H9 (cell line): ENCODE measurements around the gene RSPH9. TPM values are rescaled to one million over a fixed set of nuclear protein-coding genes. Genes with fewer than 3 reads are reported as not detected.

ENCODE experiments used
- DNase-seq: peaks from one replicate; pipeline ENCODE4 v3.0.0-alpha.2; 2017
- H2AFZ ChIP-seq: one replicate; pipeline ENCODE4 v1.6.1; 2013; ENCODE audit warnings: mild to moderate bottlenecking, low read length, control low read depth, moderate library complexity
- H2AK5ac ChIP-seq: 2 replicates; pipeline ENCODE4 v1.6.1; 2013; ENCODE audit warnings: low read length, control low read depth, mixed read lengths; ENCODE audit not compliant: insufficient read length
- H2BK120ac ChIP-seq: one replicate; pipeline ENCODE4 v1.6.1; 2013; ENCODE audit warnings: low read depth, mild to moderate bottlenecking, low read length, control low read depth, inconsistent platforms; ENCODE audit not compliant: poor library complexity, severe bottlenecking
- H2BK12ac ChIP-seq: 2 replicates; pipeline ENCODE4 v1.6.1; 2013; ENCODE audit warnings: low read length, control low read depth, mixed read lengths, low read depth; ENCODE audit not compliant: insufficient read length
- H2BK15ac ChIP-seq: 2 replicates; pipeline ENCODE4 v1.6.1; 2013; ENCODE audit warnings: low read depth, low read length, control low read depth
- H2BK20ac ChIP-seq: one replicate; pipeline ENCODE4 v1.6.1; 2013; ENCODE audit warnings: low read depth, mild to moderate bottlenecking, low read length, control low read depth, inconsistent platforms; ENCODE audit not compliant: poor library complexity, severe bottlenecking
- H2BK5ac ChIP-seq: 2 replicates; pipeline ENCODE4 v1.6.1; 2013; ENCODE audit warnings: low read length, control low read depth, mixed read lengths; ENCODE audit not compliant: insufficient read length
- H3K14ac ChIP-seq: 2 replicates; pipeline ENCODE4 v1.6.1; 2013; ENCODE audit warnings: low read length, control low read depth; ENCODE audit not compliant: insufficient read depth
- H3K18ac ChIP-seq: 2 replicates; pipeline ENCODE4 v1.6.1; 2013; ENCODE audit warnings: low read depth, mild to moderate bottlenecking, mixed read lengths, low read length, control low read depth; ENCODE audit not compliant: insufficient read length
- H3K23ac ChIP-seq: 2 replicates; pipeline ENCODE4 v1.6.1; 2013; ENCODE audit warnings: low read length, control low read depth, mixed read lengths, low read depth; ENCODE audit not compliant: insufficient read length
- H3K23me2 ChIP-seq: 2 replicates; pipeline ENCODE4 v1.6.1; 2013; ENCODE audit warnings: low read depth, mild to moderate bottlenecking, mixed read lengths, low read length, control low read depth; ENCODE audit not compliant: insufficient read length, poor library complexity, severe bottlenecking
- H3K27ac ChIP-seq: 2 replicates; pipeline ENCODE4 v1.5.1; 2013; ENCODE audit warnings: low read length, control low read depth, mixed read lengths, low read depth; ENCODE audit not compliant: insufficient read length
- H3K27me3 ChIP-seq: 2 replicates; pipeline ENCODE4 v1.6.1; 2013; ENCODE audit warnings: low read length, control low read depth, inconsistent platforms; ENCODE audit not compliant: insufficient read depth
- H3K4ac ChIP-seq: 2 replicates; pipeline ENCODE4 v1.6.1; 2013; ENCODE audit warnings: low read depth, mild to moderate bottlenecking, control low read depth, inconsistent platforms, low read length, moderate library complexity
- H3K4me1 ChIP-seq: 2 replicates; pipeline ENCODE4 v1.6.1; 2013; ENCODE audit warnings: low read length, control low read depth, inconsistent platforms; ENCODE audit not compliant: insufficient read depth
- H3K4me2 ChIP-seq: 2 replicates; pipeline ENCODE4 v1.6.1; 2013; ENCODE audit warnings: low read length, control low read depth, mixed read lengths; ENCODE audit not compliant: insufficient read length, insufficient read depth
- H3K56ac ChIP-seq: 2 replicates; pipeline ENCODE4 v1.6.1; 2013; ENCODE audit warnings: low read depth, mild to moderate bottlenecking, mixed read lengths, low read length, control low read depth; ENCODE audit not compliant: insufficient read length
- H3K79me1 ChIP-seq: 2 replicates; pipeline ENCODE4 v1.6.1; 2013; ENCODE audit warnings: low read depth, mild to moderate bottlenecking, moderate library complexity, low read length, control low read depth, inconsistent platforms; ENCODE audit not compliant: insufficient read depth, poor library complexity, severe bottlenecking
- H3K79me2 ChIP-seq: 2 replicates; pipeline ENCODE4 v1.6.1; 2013; ENCODE audit warnings: low read length, control low read depth, inconsistent platforms; ENCODE audit not compliant: insufficient read depth
- H3K9ac ChIP-seq: 2 replicates; pipeline ENCODE4 v1.6.1; 2013; ENCODE audit warnings: low read length, control low read depth, mixed read lengths; ENCODE audit not compliant: insufficient read length; ENCODE audit errors: extremely low read depth
- H3K9me3 ChIP-seq: one replicate; pipeline ENCODE4 v1.6.1; 2013; ENCODE audit warnings: low read depth, low read length, inconsistent platforms; ENCODE audit not compliant: control insufficient read depth
- H3T11ph ChIP-seq: one replicate; pipeline ENCODE4 v1.6.1; 2013; ENCODE audit warnings: mild to moderate bottlenecking, low read length, control low read depth, inconsistent platforms
- H4K20me1 ChIP-seq: one replicate; pipeline ENCODE4 v1.6.1; 2013; ENCODE audit not compliant: control insufficient read depth, insufficient read length, insufficient read depth
- H4K5ac ChIP-seq: 2 replicates; pipeline ENCODE4 v1.6.1; 2013; ENCODE audit warnings: low read depth, mild to moderate bottlenecking, mixed read lengths, low read length, control low read depth; ENCODE audit not compliant: insufficient read length
- H4K8ac ChIP-seq: replicated peaks from 2 replicates; pipeline ENCODE4 v1.6.1; 2013; ENCODE audit warnings: low read length, control low read depth, mixed read lengths, low read depth; ENCODE audit not compliant: insufficient read length
- H4K91ac ChIP-seq: 2 replicates; pipeline ENCODE4 v1.6.1; 2013; ENCODE audit warnings: low read depth, mild to moderate bottlenecking, moderate library complexity, mixed read lengths, low read length, control low read depth; ENCODE audit not compliant: insufficient read length
- H3K27ac Mint-ChIP-seq, 3 experiments: 2 replicates in 2 of 3; 3 replicates in 1 of 3; pipeline ENCODE4 v1.8.0; 2020 to 2021; ENCODE audit warnings: mixed read lengths in 3 of 3, mild to moderate bottlenecking in 1 of 3, moderate library complexity in 1 of 3
- H3K27me3 Mint-ChIP-seq: 2 replicates; pipeline ENCODE4 v1.8.0; 2021; ENCODE audit warnings: low read depth, mild to moderate bottlenecking, moderate library complexity, mixed read lengths
- H3K36me3 Mint-ChIP-seq, 3 experiments: 2 replicates in 2 of 3; 3 replicates in 1 of 3; pipeline ENCODE4 v1.8.0; 2020 to 2021; ENCODE audit warnings: low read depth in 3 of 3, mixed read lengths in 3 of 3; ENCODE audit not compliant: insufficient read depth in 1 of 3
- H3K4me1 Mint-ChIP-seq, 2 experiments: 2 replicates each; pipeline ENCODE4 v1.8.0; 2020; ENCODE audit warnings: mixed read lengths in 2 of 2
- H3K4me3 Mint-ChIP-seq, 2 experiments: 2 replicates in 1 of 2; 3 replicates in 1 of 2; pipeline ENCODE4 v1.8.0; 2020 to 2021; ENCODE audit warnings: mild to moderate bottlenecking in 2 of 2, mixed read lengths in 2 of 2, moderate library complexity in 1 of 2
- H3K9me3 Mint-ChIP-seq, 2 experiments: 2 replicates in 1 of 2; 3 replicates in 1 of 2; pipeline ENCODE4 v1.8.0; 2020; ENCODE audit warnings: mild to moderate bottlenecking in 2 of 2, mixed read lengths in 2 of 2, moderate library complexity in 1 of 2
- CTCF ChIP-seq: fragments of 200-600 bp; sonication (generic); conservative IDR thresholded peaks from 3 replicates; pipeline ENCODE4 v1.8.0; 2021; ENCODE audit warnings: antibody characterized with exemption, mild to moderate bottlenecking
- WGBS: extraction: QIAGEN DNeasy Blood & Tissue Kit; methylation state at CpG from one replicate; pipeline ENCODE4 v1.1.7; 2013; ENCODE audit warnings: missing lambda C conversion rate, low lambda C conversion rate, mixed read lengths; ENCODE audit not compliant: insufficient read length; ENCODE audit errors: extremely low coverage; 5-methylcytosine and 5-hydroxymethylcytosine counted together
- total RNA-seq: library from RNA; stranded (reverse); gene quantifications from 2 replicates; pipeline ENCODE4 v1.2.1, GENCODE V29; 2021

Gene RSPH9
- total RNA-seq, 1 experiment from 2014 or later = 0.39 TPM

- H3K4me3 Mint-ChIP-seq = no peak overlapping the region; a peak in 1 of 5 replicates
- no peak overlapping the region for H3K4me2 ChIP-seq
- no peak overlapping the region for H3K27ac ChIP-seq
- H2BK120ac ChIP-seq = no peak overlapping the region
- no peak overlapping the region for H3T11ph ChIP-seq
- H2BK20ac ChIP-seq = no peak overlapping the region
- H2BK12ac ChIP-seq = no peak overlapping the region
- no peaks in the 10 kb centered on the region for H3K23me2 ChIP-seq
- H3K27me3 ChIP-seq = no peaks in the 10 kb centered on the region
- H3K9ac ChIP-seq = no peak overlapping the region
- H3K27ac Mint-ChIP-seq = no peak overlapping the region
- no peak overlapping the region for H2BK15ac ChIP-seq
- no peak overlapping the region for H2AK5ac ChIP-seq
- no peak overlapping the region for H3K14ac ChIP-seq
- peaks cover 55 to 66% of the 10 kb centered on the region in 2 experiments for H3K4me1 Mint-ChIP-seq
- H3K27me3 Mint-ChIP-seq = peaks cover 5% of the 10 kb centered on the region
- WGBS = no CpG with 5 or more reads among the region's 1 CpG
- no peaks in the 10 kb centered on the region for H3K9me3 Mint-ChIP-seq
- no peaks in the 10 kb centered on the region for H3K36me3 Mint-ChIP-seq
- H4K8ac ChIP-seq = no peak overlapping the region
- H2AFZ ChIP-seq = no peak overlapping the region
- H3K23ac ChIP-seq = no peak overlapping the region
- TF ChIP-seq CTCF = no peak
- H4K20me1 ChIP-seq = no peaks in the 10 kb centered on the region
- H2BK5ac ChIP-seq = no peak overlapping the region
- H3K9me3 ChIP-seq = no peaks in the 10 kb centered on the region
- H4K91ac ChIP-seq = no peak overlapping the region
- no peak overlapping the region for H3K18ac ChIP-seq
- no peaks in the 10 kb centered on the region for H3K79me2 ChIP-seq
- no peak for DNase-seq
- peaks cover 7% of the 10 kb centered on the region; the same call in 1 of the 2 replicates for H3K4me1 ChIP-seq
- no peak overlapping the region for H3K56ac ChIP-seq
- no peak overlapping the region for H3K4ac ChIP-seq
- H3K79me1 ChIP-seq = no peaks in the 10 kb centered on the region
- H4K5ac ChIP-seq = no peak overlapping the region
Observed at GRCh38 chr6:43707767-43708166, 62.9 kb downstream of the RSPH9 start.
